Lower leg skin (tissue), 3 donors: ENCODE results near the gene BCAM.

Source experiments
- CTCF ChIP-seq, 3 donors: fragments of 450-650 bp; IDR thresholded peaks; one replicate each; pipeline ENCODE4 v1.5.1; 2016; ENCODE audit warnings: antibody characterized with exemption in 3 of 3, mild to moderate bottlenecking in 3 of 3, moderate library complexity in 2 of 3
- POLR2A ChIP-seq, 2 donors: fragments of 450-650 bp; IDR thresholded peaks; one replicate each; pipeline ENCODE4 v1.6.1; 2016 to 2017; ENCODE audit warnings: antibody characterized with exemption in 2 of 2, mild to moderate bottlenecking in 1 of 2, moderate library complexity in 1 of 2

- no peak for TF ChIP-seq CTCF (IDR thresholded peaks at IDR 0.05)
- TF ChIP-seq POLR2A (IDR thresholded peaks at IDR 0.05): no peak
Measured at GRCh38 chr19:44814517-44814916, 5.6 kb downstream of the BCAM start.
